DND-41 (cell line): ENCODE data around the gene LMF1.

Experiments
- CTCF ChIP-seq: IDR thresholded peaks from 2 replicates; pipeline ENCODE4 v1.5.1; 2012; ENCODE audit warnings: borderline replicate concordance, low read length, moderate library complexity, mild to moderate bottlenecking; ENCODE audit not compliant: poor library complexity, severe bottlenecking; ENCODE audit errors: extremely low read depth
- EZH2 ChIP-seq: IDR thresholded peaks from 3 replicates; pipeline ENCODE4 v1.6.1; 2012; ENCODE audit warnings: borderline replicate concordance, low read depth, mild to moderate bottlenecking, moderate library complexity, low read length, inconsistent platforms; ENCODE audit not compliant: severe bottlenecking

DNA sequence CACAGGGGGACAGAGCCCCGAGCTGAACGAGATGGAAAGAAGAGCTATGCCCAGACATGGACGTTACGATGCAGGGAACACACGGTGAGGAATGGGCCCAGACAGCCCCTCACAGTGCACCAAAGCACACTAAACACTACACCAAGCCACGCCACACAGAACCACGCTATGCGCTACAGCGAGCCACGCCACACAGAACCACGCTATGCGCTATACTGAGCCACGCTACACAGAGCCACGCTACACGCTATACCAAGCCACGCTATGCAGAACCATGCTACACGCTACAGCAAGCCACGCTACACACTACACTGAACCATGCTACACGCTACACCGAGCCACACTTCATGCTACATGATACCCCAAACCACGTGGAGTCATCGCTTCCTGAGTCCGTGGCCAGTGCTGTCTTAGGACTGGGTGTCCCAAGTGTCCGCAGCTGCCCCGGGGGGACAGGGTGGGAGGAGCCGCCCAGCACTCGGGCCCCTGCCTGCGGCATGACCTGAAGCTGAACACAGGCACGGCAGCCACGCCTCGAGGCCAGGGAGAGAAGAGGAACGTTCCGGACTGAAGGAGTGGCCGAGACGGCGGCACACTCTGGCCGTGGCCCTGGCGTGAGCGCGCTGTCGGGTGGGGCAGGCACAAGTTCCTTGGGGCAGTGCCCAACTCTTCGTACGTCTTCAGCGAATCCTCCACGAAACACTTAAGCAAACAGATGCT lies 61.3 kb downstream of the LMF1 start:
- TF ChIP-seq CTCF (no peak), EZH2 (no peak)
